Ishikawa (cell line): ENCODE measurements around the gene LY6G6D.

Experiments used
- CEBPB ChIP-seq: IDR thresholded peaks from 2 replicates; pipeline ENCODE4 v1.6.1; 2012
- CREB1 ChIP-seq: IDR thresholded peaks from 2 replicates; pipeline ENCODE4 v1.6.1; 2012; ENCODE audit warnings: low read depth
- EGR1 ChIP-seq: IDR thresholded peaks from 2 replicates; pipeline ENCODE4 v1.6.1; 2012
- EP300 ChIP-seq: IDR thresholded peaks from 2 replicates; pipeline ENCODE4 v1.6.1; 2012; ENCODE audit warnings: borderline replicate concordance
- FOXM1 ChIP-seq: IDR thresholded peaks from 2 replicates; pipeline ENCODE4 v1.6.1; 2012; ENCODE audit warnings: low read depth, borderline replicate concordance
- MAX ChIP-seq: IDR thresholded peaks from 2 replicates; pipeline ENCODE4 v1.6.1; 2012
- NFIC ChIP-seq: IDR thresholded peaks from 2 replicates; pipeline ENCODE4 v1.6.1; 2012
- RAD21 ChIP-seq: IDR thresholded peaks from 2 replicates; pipeline ENCODE4 v1.6.1; 2012; ENCODE audit warnings: low read depth
- REST ChIP-seq: IDR thresholded peaks from 2 replicates; pipeline ENCODE4 v1.6.1; 2012; ENCODE audit warnings: low read depth, mild to moderate bottlenecking
- TAF1 ChIP-seq: IDR thresholded peaks from 2 replicates; pipeline ENCODE4 v1.6.1; 2012; ENCODE audit warnings: low read depth, mild to moderate bottlenecking
- TCF12 ChIP-seq: IDR thresholded peaks from 2 replicates; pipeline ENCODE4 v1.6.1; 2012; ENCODE audit warnings: low read depth
- TEAD4 ChIP-seq: IDR thresholded peaks from 2 replicates; pipeline ENCODE4 v1.6.1; 2012
- YY1 ChIP-seq: IDR thresholded peaks from 2 replicates; pipeline ENCODE4 v1.6.1; 2012; ENCODE audit warnings: low read depth
- ZBTB7A ChIP-seq: IDR thresholded peaks from 2 replicates; pipeline ENCODE4 v1.6.1; 2012; ENCODE audit warnings: low read depth
- TF ChIP-seq, protein P1 (sequence below): IDR thresholded peaks from 2 replicates; pipeline ENCODE4 v1.6.1; 2012

The LY6G6D gene

GRCh38 chr6:31669676-31670075 is 45.5 kb upstream of the LY6G6D start, which contains the start of gene LY6G5B:
LY6G5B (plus strand) TSS chr6:31669976; CDS start chr6:31670951, 975 bp downstream.
- no peak for TF ChIP-seq EGR1
- TF ChIP-seq CREB1 = no peak
- TF ChIP-seq, protein P1, sequence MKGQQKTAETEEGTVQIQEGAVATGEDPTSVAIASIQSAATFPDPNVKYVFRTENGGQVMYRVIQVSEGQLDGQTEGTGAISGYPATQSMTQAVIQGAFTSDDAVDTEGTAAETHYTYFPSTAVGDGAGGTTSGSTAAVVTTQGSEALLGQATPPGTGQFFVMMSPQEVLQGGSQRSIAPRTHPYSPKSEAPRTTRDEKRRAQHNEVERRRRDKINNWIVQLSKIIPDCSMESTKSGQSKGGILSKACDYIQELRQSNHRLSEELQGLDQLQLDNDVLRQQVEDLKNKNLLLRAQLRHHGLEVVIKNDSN = no peak

- TF ChIP-seq CEBPB (no peak), TCF12 (no peak), EP300 (no peak), RAD21 (no peak), YY1 (no peak), CREB1 (no peak)
These were observed 38.7 kb upstream of the LY6G6D start for GRCh38 chr6:31676322-31676903.

DNA sequence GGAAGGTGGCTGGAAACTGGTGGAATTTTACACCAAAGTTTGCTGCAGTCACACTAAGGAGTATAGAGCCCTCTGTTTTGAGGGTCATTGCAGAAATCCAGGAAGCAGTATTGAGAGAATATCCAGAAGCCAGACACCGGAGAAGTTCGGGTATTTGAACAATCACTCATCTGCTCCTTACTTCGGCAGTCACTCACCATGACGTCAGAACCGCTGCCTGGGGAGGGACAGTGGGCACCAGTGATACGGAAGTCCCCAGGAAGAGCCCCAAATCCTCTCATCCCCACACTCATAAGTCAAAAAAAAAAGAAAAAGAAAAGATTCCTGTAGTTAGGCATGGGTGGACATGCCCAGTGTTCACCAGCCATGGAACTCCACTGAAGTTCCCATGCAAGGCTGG is 38.2 kb upstream of the LY6G6D start:
- no peak for TF ChIP-seq ZBTB7A
- TF ChIP-seq NFIC = no peak
- no peak for TF ChIP-seq CREB1
- TF ChIP-seq TAF1 = no peak
- TF ChIP-seq EP300 = no peak
- TF ChIP-seq, protein P1 = no peak
- no peak for TF ChIP-seq RAD21
- TF ChIP-seq TCF12 = no peak

GRCh38 chr6:31677955-31678354 is 37.2 kb upstream of the LY6G6D start:
- TF ChIP-seq ZBTB7A (no peak), YY1 (no peak), EGR1 (no peak)

DNA sequence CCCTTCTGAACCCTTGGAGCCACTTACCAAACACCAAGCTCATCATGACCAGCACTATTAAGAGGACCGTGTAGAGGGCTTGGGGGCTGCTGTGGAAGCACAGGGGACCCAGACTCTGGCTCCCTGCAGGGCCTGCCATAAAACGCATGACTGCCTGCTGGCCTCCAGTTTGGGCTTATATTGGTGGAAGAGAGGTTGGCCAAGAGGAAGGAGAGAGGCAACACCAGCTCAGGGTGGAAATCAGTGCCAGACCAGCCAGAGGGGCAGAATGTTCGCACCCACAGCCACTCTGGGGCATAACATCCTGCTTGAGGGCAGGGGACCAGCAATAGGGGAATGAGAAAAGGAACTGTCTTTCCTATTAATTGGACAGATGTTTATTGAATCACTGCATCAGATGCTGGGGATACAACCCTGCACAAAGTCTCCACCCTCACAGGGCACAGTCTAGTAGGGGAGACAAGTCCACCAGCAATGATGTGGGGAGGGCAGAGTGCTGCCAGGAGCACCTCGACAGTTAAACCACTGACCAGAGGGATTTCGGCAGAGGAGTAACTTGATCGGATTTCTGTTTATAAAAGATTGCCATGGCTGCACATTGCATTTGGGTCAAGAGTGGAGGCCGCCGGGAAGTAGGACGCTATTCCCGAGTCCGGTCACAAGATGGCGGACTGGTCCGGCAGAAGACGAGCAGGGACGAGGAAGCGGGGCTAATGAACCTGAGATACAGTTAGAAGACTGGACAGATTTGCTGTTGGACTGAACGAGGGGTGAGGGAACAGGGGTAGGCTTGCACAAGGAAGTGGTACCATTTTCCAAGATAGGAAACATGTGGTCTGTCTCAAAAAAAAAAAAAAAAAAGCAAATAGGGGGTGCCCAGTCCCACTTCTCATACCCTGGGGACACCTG is 34.7 kb upstream of the LY6G6D start, which contains the start of gene LY6G5C:
Gene LY6G5C (minus strand): TSS at position 842 of the 909 bp plus-strand sequence. CDS start 694 bp downstream, at position 148.
- TF ChIP-seq RAD21 = peak; percentile 97
- 0 out of 2 replicates have a peak, but pooled peaks have one; percentile 4 for TF ChIP-seq TAF1
- no peak for TF ChIP-seq REST
- TF ChIP-seq YY1 = peak; percentile 73

DNA sequence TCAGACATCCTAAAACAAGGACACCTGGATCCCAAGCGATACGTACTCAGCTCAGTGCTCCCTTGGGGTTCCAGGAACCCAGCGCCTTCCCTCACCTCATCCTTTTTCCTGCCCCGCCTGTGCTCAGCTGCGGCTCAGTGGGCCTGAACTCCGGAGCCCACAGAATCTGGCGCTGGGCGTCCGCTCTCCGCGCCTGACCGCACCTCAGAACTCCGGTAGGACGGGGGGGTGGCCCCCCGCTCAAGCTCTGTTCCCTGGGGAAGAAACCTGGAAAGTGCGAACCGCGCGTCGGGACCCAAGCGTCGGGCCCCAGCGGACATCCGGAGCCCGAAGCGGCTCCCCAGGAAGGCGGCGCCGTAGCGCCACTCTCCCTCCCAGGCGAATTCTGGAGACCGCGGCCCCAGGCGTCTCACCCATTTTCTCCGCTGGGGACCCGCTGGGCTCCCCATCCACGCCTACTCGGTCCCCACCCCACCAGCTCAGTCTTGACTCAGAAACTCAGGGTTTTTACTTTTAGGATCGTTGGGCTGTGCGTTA is 33.9 kb upstream of the LY6G6D start:
- no peak for TF ChIP-seq CEBPB
- 0 out of 2 replicates have a peak, but pooled peaks have one; percentile 29 for TF ChIP-seq EP300
- peak; percentile 49; the same call in 1 of the 2 replicates for TF ChIP-seq TCF12
- TF ChIP-seq TAF1 = 0 out of 2 replicates have a peak, but pooled peaks have one; percentile 23
- peak; percentile 37 for TF ChIP-seq NFIC
- TF ChIP-seq EGR1 = no peak
- TF ChIP-seq ZBTB7A = no peak; the same call in 1 of the 2 replicates
- TF ChIP-seq, protein P1 = no peak
- peak; percentile 10; the same call in 1 of the 2 replicates for TF ChIP-seq TEAD4
- peak; percentile 16; the same call in 1 of the 2 replicates for TF ChIP-seq YY1
- no peak for TF ChIP-seq CREB1
- TF ChIP-seq MAX = peak; percentile 24; the same call in 1 of the 2 replicates
- no peak; the same call in 1 of the 2 replicates for TF ChIP-seq RAD21
- no peak for TF ChIP-seq FOXM1
- no peak for TF ChIP-seq REST
